Stimulated activated CD4-positive, alpha-beta T cell treated with anti-CD3 and anti-CD28 coated beads, Interleukin-15, amount 100 ng/mL, for 48 hours (primary cell): ENCODE data around the gene ZNF433.

ENCODE experiments used
- DNase-seq, 2 donors: peaks; one replicate each; pipeline ENCODE4 v3.0.0-alpha.2; 2020; ENCODE audit warnings: low read depth in 2 of 2

ZNF433 gene

GRCh38 chr19:11989112-11989456, 46.4 kb downstream of the ZNF433 start:
- no peak for DNase-seq

GRCh38 chr19:11987405-11988281, 47.8 kb downstream of the ZNF433 start:
- DNase-seq = peak; percentile 92 to 93

GRCh38 chr19:11986754-11987153, 48.7 kb downstream of the ZNF433 start:
- no peak for DNase-seq

GRCh38 chr19:11984986-11985385, 50.5 kb downstream of the ZNF433 start:
- no peak for DNase-seq

GRCh38 chr19:11982526-11982925, 53.0 kb downstream of the ZNF433 start:
- no peak for DNase-seq

- no peak for DNase-seq
These were observed 56.0 kb downstream of the ZNF433 start for GRCh38 chr19:11979527-11979926.

- DNase-seq = no peak
These were observed 56.9 kb downstream of the ZNF433 start for GRCh38 chr19:11978492-11979100.

- no peak for DNase-seq
These were observed 62.3 kb downstream of the ZNF433 start for GRCh38 chr19:11973019-11973810.

- no peak for DNase-seq
These were observed 64.4 kb downstream of the ZNF433 start for GRCh38 chr19:11971041-11971440.

GRCh38 chr19:11970174-11970573, 65.3 kb downstream of the ZNF433 start:
- DNase-seq = no peak

GRCh38 chr19:11964858-11965645, 70.4 kb downstream of the ZNF433 start, which contains the start of gene ZNF763:
Gene ZNF763, plus strand, starts transcription at chr19:11965040. Its CDS starts 169 bp downstream, at chr19:11965209.
- peak; percentile 77 to 87 for DNase-seq
